Activated CD8-positive, alpha-beta memory T cell treated with anti-CD3 and anti-CD28 coated beads, Interleukin-2, amount 10 ng/mL, durations not matched to agents 7 days and 5 days (primary cell): ENCODE measurements around the gene SLC22A13. TPM values are rescaled to one million over a fixed set of nuclear protein-coding genes. Genes with fewer than 3 reads are reported as not detected.
"Not testable (repeated sequence)": the region's sequence is repeated elsewhere in the genome, so short reads cannot be mapped to it uniquely, and the experiment has no call there.

Source experiments
- ATAC-seq: fragments of 150-1000 bp; cut with Tn5 transposase; one replicate; pipeline ENCODE4 v1.10.0; 2021; ENCODE audit warnings: moderate library complexity
- CTCF ChIA-PET: fragments of 350-600 bp; sonication (Branson Sonifier 250); formaldehyde crosslinking; loops from one replicate; lab custom pipeline; 2021; ENCODE audit warnings: antibody characterized with exemption; lab: Charles Lee
- DNase-seq: peaks from one replicate; pipeline ENCODE4 v3.0.0-alpha.2; 2020
- H3K27ac Mint-ChIP-seq: one replicate; pipeline ENCODE4 v1.8.0; 2021; ENCODE audit warnings: mild to moderate bottlenecking, mixed read lengths
- H3K27me3 Mint-ChIP-seq: one replicate; pipeline ENCODE4 v1.8.0; 2021; ENCODE audit warnings: mixed read lengths
- H3K36me3 Mint-ChIP-seq: one replicate; pipeline ENCODE4 v1.8.0; 2021; ENCODE audit warnings: mild to moderate bottlenecking, mixed read lengths
- H3K4me1 Mint-ChIP-seq: one replicate; pipeline ENCODE4 v1.8.0; 2021; ENCODE audit warnings: mixed read lengths
- H3K4me3 Mint-ChIP-seq: one replicate; pipeline ENCODE4 v1.8.0; 2021; ENCODE audit warnings: mild to moderate bottlenecking, moderate library complexity, mixed read lengths
- H3K9me3 Mint-ChIP-seq: one replicate; pipeline ENCODE4 v1.8.0; 2022; ENCODE audit warnings: low read depth, mixed read lengths
- total RNA-seq, 2 experiments: library from RNA; stranded (reverse); gene quantifications; one replicate each; pipeline ENCODE4 v1.2.3, GENCODE V29; 2021

The SLC22A13 gene, protein sequence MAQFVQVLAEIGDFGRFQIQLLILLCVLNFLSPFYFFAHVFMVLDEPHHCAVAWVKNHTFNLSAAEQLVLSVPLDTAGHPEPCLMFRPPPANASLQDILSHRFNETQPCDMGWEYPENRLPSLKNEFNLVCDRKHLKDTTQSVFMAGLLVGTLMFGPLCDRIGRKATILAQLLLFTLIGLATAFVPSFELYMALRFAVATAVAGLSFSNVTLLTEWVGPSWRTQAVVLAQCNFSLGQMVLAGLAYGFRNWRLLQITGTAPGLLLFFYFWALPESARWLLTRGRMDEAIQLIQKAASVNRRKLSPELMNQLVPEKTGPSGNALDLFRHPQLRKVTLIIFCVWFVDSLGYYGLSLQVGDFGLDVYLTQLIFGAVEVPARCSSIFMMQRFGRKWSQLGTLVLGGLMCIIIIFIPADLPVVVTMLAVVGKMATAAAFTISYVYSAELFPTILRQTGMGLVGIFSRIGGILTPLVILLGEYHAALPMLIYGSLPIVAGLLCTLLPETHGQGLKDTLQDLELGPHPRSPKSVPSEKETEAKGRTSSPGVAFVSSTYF
- total RNA-seq, result 1 to 10 TPM in 1 of 2 experiments, under 1 TPM in 1; 0.47 to 1.1 TPM

GRCh38 chr3:38265604-38266307 is at the start of gene SLC22A13:
SLC22A13 (plus strand) TSS chr3:38265812; CDS start chr3:38265861, 49 bp downstream.
- no peak within 1 kb of the TSS for H3K27ac Mint-ChIP-seq
- peaks cover 4% of the 10 kb centered on the region for H3K4me1 Mint-ChIP-seq
- no peaks in the 10 kb centered on the region for H3K27me3 Mint-ChIP-seq
- CTCF ChIA-PET, result no interaction called here
- no peaks in the 10 kb centered on the region for H3K9me3 Mint-ChIP-seq
- DNase-seq (no peak), ATAC-seq (no peak)
- H3K36me3 Mint-ChIP-seq, result peaks cover under 1% of the 10 kb centered on the region
- no peak within 1 kb of the TSS for H3K4me3 Mint-ChIP-seq

GRCh38 chr3:38219609-38220197 is 45.9 kb upstream of the SLC22A13 start:
- no peak for ATAC-seq
- Mint-ChIP-seq H3K27ac (no peak overlapping the region), H3K27me3 (no peaks in the 10 kb centered on the region), H3K4me3 (no peak overlapping the region), H3K4me1 (no peaks in the 10 kb centered on the region), H3K9me3 (no peaks in the 10 kb centered on the region), H3K36me3 (peaks cover 38% of the 10 kb centered on the region)
- no peak for DNase-seq
- CTCF ChIA-PET, result interaction anchor here (1.1 kb wide), 1 partner anchor 9 kb away, joined by 3 read pairs; no protein-coding TSS in a partner anchor

GRCh38 chr3:38221005-38221404 is 44.6 kb upstream of the SLC22A13 start:
- ATAC-seq, result no peak
- no peak for DNase-seq
- Mint-ChIP-seq H3K4me3 (no peak overlapping the region), H3K27ac (no peak overlapping the region), H3K9me3 (no peaks in the 10 kb centered on the region), H3K27me3 (no peaks in the 10 kb centered on the region), H3K36me3 (peaks cover 48% of the 10 kb centered on the region), H3K4me1 (no peaks in the 10 kb centered on the region)
- CTCF ChIA-PET, result interaction anchor here (1.2 kb wide), 1 partner anchor 9 kb away, joined by 3 read pairs; no protein-coding TSS in a partner anchor

GRCh38 chr3:38222032-38222634 is 43.5 kb upstream of the SLC22A13 start:
- no peak overlapping the region for H3K27ac Mint-ChIP-seq
- H3K27me3 Mint-ChIP-seq, result no peaks in the 10 kb centered on the region
- no peak overlapping the region for H3K4me3 Mint-ChIP-seq
- DNase-seq, result no peak
- ATAC-seq, result no peak
- H3K36me3 Mint-ChIP-seq, result peaks cover 43% of the 10 kb centered on the region
- H3K4me1 Mint-ChIP-seq, result no peaks in the 10 kb centered on the region
- H3K9me3 Mint-ChIP-seq, result no peaks in the 10 kb centered on the region
- CTCF ChIA-PET, result no interaction called here

DNA sequence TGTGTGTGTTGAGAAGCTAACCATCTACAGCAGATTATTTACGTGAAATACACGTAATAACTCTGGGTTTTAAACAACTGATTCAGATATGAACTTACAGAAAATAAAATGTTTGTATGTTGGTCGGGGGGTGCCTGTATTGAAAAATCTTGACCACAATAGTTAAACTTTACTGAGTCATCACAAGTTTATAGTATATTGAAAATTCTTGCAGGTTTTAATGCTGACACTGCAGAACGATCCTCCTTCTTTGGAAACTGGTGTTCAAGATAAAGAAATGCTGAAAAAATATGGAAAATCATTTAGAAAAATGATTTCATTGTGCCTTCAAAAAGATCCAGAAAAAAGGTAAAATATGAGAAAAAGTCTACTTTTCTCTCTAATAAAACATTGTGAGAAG is 41.3 kb upstream of the SLC22A13 start:
- no peaks in the 10 kb centered on the region for H3K27me3 Mint-ChIP-seq
- H3K4me3 Mint-ChIP-seq, result no peak overlapping the region
- no peak for ATAC-seq
- peaks cover 1% of the 10 kb centered on the region for H3K4me1 Mint-ChIP-seq
- no peaks in the 10 kb centered on the region for H3K9me3 Mint-ChIP-seq
- H3K36me3 Mint-ChIP-seq, result peaks cover 47% of the 10 kb centered on the region
- no peak for DNase-seq
- CTCF ChIA-PET, result no interaction called here
- no peak overlapping the region for H3K27ac Mint-ChIP-seq

GRCh38 chr3:38226273-38226672 is 39.3 kb upstream of the SLC22A13 start:
- peaks cover 61% of the 10 kb centered on the region for H3K36me3 Mint-ChIP-seq
- H3K4me3 Mint-ChIP-seq, result no peak overlapping the region
- H3K4me1 Mint-ChIP-seq, result peaks cover 1% of the 10 kb centered on the region
- H3K27me3 Mint-ChIP-seq, result no peaks in the 10 kb centered on the region
- DNase-seq (no peak), ATAC-seq (no peak)
- CTCF ChIA-PET, result interaction anchor here (0.7 to 1.0 kb wide), 2 partner anchors 13 to 108 kb away, joined by 3 read pairs; no protein-coding TSS in a partner anchor
- H3K9me3 Mint-ChIP-seq, result no peaks in the 10 kb centered on the region
- no peak overlapping the region for H3K27ac Mint-ChIP-seq

DNA sequence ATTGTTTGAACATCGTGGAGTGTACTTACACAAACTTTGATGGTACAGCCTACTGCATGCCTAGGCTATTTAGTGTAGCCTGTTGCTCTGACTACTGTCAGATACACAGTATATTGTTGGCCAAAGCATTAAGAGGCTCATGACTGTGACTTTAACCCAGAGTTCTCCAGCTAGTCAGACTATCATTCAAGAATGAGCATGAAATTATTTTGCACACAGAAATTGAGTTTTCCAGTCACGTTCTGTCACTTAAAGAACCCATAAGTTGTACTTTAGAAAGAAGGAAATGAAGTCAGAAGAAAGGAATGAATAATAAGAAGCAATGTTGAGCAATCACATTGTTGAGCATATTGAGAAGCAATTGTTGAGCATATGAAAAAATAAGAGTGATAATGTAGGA is 37.6 kb upstream of the SLC22A13 start:
- no peak overlapping the region for H3K4me3 Mint-ChIP-seq
- no peak for DNase-seq
- no peaks in the 10 kb centered on the region for H3K9me3 Mint-ChIP-seq
- H3K27ac Mint-ChIP-seq, result no peak overlapping the region
- ATAC-seq, result no peak
- peaks cover 3% of the 10 kb centered on the region for H3K4me1 Mint-ChIP-seq
- CTCF ChIA-PET, result interaction anchor here (1.2 kb wide), 1 partner anchor 43 kb away, joined by 3 read pairs; no protein-coding TSS in a partner anchor
- peaks cover 63% of the 10 kb centered on the region for H3K36me3 Mint-ChIP-seq
- H3K27me3 Mint-ChIP-seq, result no peaks in the 10 kb centered on the region

DNA sequence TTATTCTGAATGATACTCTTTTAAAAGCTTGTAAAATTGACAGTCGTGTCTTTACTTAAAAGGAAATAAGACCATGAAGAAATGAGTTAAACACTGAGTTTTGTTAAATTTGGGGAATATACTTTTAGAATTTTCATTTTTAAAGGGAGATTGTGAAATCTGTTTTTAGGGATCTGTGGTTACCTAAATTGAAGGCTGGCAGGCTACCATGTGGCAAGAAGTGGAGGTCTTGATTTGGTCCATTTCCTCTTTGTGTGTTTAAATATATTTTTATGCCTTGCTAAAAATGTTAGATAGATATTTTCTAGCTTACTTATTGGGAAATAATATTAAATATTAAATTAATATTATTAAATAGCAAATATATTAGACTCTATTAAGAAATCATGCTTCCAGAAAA is 36.6 kb upstream of the SLC22A13 start:
- H3K4me3 Mint-ChIP-seq, result no peak overlapping the region
- H3K36me3 Mint-ChIP-seq, result peaks cover 67% of the 10 kb centered on the region
- DNase-seq (no peak), ATAC-seq (no peak)
- peaks cover 3% of the 10 kb centered on the region for H3K4me1 Mint-ChIP-seq
- CTCF ChIA-PET, result interaction anchor here (1.2 kb wide), 2 partner anchors 45 to 117 kb away, joined by 3 read pairs; partner anchors contain the start of gene XYLB
- H3K27ac Mint-ChIP-seq, result no peak overlapping the region
- H3K27me3 Mint-ChIP-seq, result no peaks in the 10 kb centered on the region
- no peaks in the 10 kb centered on the region for H3K9me3 Mint-ChIP-seq

- no peak overlapping the region for H3K27ac Mint-ChIP-seq
- H3K4me1 Mint-ChIP-seq, result peaks cover 1% of the 10 kb centered on the region
- H3K9me3 Mint-ChIP-seq, result peaks cover 4% of the 10 kb centered on the region
- H3K27me3 Mint-ChIP-seq, result no peaks in the 10 kb centered on the region
- DNase-seq (no peak), ATAC-seq (no peak)
- H3K4me3 Mint-ChIP-seq, result no peak overlapping the region
- CTCF ChIA-PET, result no interaction called here
- H3K36me3 Mint-ChIP-seq, result peaks cover 71% of the 10 kb centered on the region
These were observed 32.9 kb upstream of the SLC22A13 start for GRCh38 chr3:38232701-38233100.

GRCh38 chr3:38235466-38235865 is 30.1 kb upstream of the SLC22A13 start:
- DNase-seq (no peak), ATAC-seq (no peak)
- H3K4me1 Mint-ChIP-seq, result peaks cover 1% of the 10 kb centered on the region
- H3K27me3 Mint-ChIP-seq, result no peaks in the 10 kb centered on the region
- no peak overlapping the region for H3K4me3 Mint-ChIP-seq
- peaks cover 10% of the 10 kb centered on the region for H3K9me3 Mint-ChIP-seq
- H3K27ac Mint-ChIP-seq, result no peak overlapping the region
- H3K36me3 Mint-ChIP-seq, result peaks cover 80% of the 10 kb centered on the region
- CTCF ChIA-PET, result no interaction called here

DNA sequence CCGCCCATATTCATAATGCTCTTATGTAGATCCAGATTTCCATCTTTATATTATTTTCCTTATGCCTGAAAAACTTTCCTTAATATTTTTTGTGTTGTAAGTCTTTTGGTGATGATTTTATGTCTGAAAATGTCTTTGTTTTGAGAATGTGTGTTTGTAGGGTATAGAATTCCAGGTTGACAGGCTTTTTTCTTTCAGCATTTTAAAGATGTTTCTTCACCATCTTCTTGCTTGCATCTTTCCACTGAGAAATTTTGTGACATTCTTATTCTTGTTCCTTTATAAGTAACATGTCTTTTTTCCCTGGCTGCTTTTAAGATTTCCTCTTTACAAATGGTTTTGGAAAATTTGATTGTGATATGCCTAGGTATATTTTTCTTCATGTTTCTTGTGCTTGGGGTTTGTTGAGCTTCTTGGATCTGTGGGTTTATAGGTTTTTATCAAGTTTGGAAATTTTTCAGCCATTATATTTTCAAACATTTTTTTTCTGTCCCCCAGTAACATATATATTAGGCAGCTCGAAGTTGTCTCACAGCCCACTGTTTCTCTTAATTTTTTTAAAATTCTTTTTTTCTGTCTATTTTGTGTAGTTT is 27.1 kb upstream of the SLC22A13 start:
- CTCF ChIA-PET, result interaction anchor here (1.4 kb wide), 1 partner anchor 12 kb away, joined by 3 read pairs; no protein-coding TSS in a partner anchor
- Mint-ChIP-seq H3K9me3 (peaks cover 10% of the 10 kb centered on the region), H3K27me3 (no peaks in the 10 kb centered on the region), H3K4me1 (peaks cover 7% of the 10 kb centered on the region), H3K36me3 (peaks cover 68% of the 10 kb centered on the region), H3K27ac (no peak overlapping the region), H3K4me3 (no peak overlapping the region)
- no peak for ATAC-seq
- no peak for DNase-seq

DNA sequence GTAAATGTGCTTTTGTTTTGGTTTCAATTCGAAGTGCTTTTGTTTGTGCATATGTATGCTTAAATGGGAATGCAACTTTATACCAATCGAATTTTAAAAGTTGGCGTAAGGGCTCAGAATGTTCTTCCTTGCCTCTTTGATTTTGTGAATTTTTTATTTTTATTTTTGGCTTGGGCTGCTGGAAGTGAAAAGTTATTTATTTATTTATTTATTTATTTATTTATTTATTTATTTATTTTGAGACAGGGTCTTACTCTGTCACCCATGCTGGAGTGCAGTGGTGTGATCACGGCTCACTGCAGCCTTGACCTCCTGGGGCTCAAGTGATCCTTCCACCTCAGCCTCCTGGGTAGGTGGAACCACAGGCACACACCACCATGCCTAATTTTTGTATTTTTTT is 22.8 kb upstream of the SLC22A13 start:
- not testable (repeated sequence) for H3K27me3 Mint-ChIP-seq

More for the DNA sequence above, 22.8 kb upstream of the SLC22A13 start:
- peaks cover 51% of the 10 kb centered on the region for H3K36me3 Mint-ChIP-seq
- not testable (repeated sequence) for H3K9me3 Mint-ChIP-seq, ATAC-seq, DNase-seq, H3K27ac Mint-ChIP-seq, H3K4me3 Mint-ChIP-seq
- CTCF ChIA-PET, result interaction anchor here (1.1 kb wide), 1 partner anchor 106 kb away, joined by 3 read pairs; the partner anchor contains the start of gene ACAA1
- peaks cover 11% of the 10 kb centered on the region for H3K4me1 Mint-ChIP-seq
